Hippocampal formation (tissue), 2 donors: ENCODE measurements around the gene ABCF1.

Experiments used
- DNase-seq, 2 donors: peaks; one replicate each; lab custom pipeline; 2025; lab: John Stamatoyannopoulos, UW

The ABCF1 gene

DNA sequence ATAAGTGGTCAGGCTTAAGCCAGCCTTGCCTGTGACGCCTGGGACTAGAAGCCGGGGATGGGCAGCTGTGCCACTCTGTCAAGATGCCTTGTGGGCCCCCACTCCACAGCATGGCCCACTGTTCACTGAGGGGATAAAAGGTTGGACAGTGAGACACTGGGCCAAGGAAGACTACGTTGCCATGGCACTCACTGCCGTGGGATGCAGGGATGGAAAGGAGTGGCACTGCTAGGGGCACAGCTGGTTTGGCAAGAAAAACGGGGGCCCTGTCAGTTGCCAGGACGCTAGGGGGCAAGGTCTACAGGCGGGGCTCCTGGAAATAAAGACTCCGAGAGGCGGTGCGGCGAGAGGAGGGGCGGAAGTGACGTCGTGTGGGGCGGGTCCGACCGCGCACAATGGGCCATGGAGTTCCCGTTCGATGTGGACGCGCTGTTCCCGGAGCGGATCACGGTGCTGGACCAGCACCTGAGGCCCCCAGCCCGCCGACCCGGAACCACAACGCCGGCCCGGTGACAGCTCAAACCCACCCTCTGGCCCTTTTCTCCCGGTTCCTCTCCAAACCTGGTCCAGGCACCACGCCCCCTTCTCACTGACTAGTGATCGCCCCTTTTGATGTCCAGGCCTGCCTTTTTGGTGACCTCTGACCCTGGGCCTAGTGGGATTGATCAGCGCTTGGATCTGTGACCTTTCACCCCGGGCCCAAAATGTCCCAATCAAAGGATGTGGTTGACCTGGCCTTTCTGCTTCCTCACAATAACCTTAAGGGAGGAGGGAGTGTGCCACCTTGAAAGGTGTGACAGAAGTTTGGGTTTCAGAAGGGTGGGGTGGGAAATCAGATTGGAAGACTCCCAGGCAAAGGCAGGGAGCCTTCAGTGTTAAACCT is 55.5 kb downstream of the ABCF1 start, which contains the start of gene ATAT1:
Gene ATAT1 (plus strand): TSS at position 391 of the 883 bp plus-strand sequence.
- DNase-seq = peak; percentile 86 to 87

DNA sequence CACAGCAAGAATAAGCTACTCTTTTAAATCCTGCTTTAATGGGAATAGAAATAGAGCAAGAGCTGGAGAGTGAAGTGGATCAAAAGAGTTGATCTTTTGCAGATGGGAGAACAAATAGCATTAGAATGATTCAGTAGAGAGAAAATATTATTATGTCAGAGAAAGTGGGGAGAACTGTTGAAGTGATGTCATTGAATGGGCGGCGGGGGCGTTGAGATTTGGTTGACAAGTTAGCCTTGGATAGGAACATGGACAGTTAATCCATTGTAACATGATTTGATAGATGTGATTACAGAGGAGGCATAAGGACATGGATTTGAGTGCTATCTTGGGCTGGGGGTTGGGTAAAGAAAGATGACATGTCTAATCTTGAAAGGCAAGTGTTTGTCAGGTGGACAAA is 64.6 kb downstream of the ABCF1 start:
- DNase-seq = no peak

DNA sequence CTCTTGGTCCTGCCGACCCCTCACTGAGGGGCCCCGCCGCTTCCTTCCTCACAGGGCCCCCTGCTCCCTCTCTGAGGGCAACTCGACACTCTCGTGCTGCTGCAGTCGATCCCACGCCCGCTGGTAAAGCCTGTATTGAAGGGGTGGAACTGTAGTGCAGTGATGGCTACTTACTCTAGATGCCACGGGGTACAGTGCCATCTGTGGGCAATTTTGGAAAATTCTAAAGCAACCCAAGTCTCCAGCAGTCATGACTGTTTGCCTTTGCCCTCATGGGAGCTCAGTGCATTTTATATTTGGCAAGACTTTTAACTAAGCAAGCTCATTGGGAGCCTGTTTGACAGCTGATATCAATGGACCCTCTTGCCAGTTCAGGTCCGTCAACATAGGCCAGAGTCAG is 69.2 kb downstream of the ABCF1 start:
- DNase-seq = no peak

DNA sequence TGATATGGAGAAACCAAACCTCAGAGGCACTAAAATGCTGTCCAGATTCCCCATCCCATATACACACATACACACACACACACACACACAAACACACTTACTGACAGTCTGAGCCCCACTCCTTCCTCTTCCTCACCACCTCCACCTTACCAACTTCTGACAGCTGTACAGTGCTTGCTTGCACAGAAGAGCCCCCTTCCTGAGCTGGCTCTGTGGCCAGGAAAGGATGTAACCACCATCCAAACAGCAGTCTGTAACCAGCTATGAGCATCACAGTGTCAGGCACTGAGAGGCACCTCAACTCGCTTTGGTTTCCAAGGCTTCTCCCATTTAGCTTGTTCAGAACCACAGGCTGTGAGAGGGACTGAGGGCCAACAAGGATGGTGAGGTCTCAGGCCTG is 69.8 kb downstream of the ABCF1 start:
- no peak for DNase-seq
